Cardiac fibroblast (primary cell): ENCODE results near the gene WASHC4.

Experiments used
- DNase-seq, 2 donors: peaks; one replicate each; pipeline versions ENCODE4 v3.0.0 to v3.0.0-alpha.2; 2010; ENCODE audit warnings: low read depth in 2 of 2
- H3K4me3 ChIP-seq, 2 donors: replicated peaks in 1 of 2; 1 replicate in 1 of 2; 2 replicates in 1 of 2; pipeline ENCODE4 v1.5.1; 2011; ENCODE audit warnings: low read depth in 2 of 2, low read length in 2 of 2, mild to moderate bottlenecking in 2 of 2, moderate library complexity in 1 of 2
- CTCF ChIP-seq: IDR thresholded peaks from one replicate; pipeline ENCODE4 v1.5.1; 2011; ENCODE audit warnings: low read depth, mild to moderate bottlenecking, low read length, inconsistent platforms

Gene WASHC4

GRCh38 chr12:105071981-105072380, 35.5 kb upstream of the WASHC4 start:
- H3K4me3 ChIP-seq: no peak overlapping the region
- TF ChIP-seq CTCF: no peak
- DNase-seq: no peak

- TF ChIP-seq CTCF: no peak
- no peak for DNase-seq
- no peak overlapping the region for H3K4me3 ChIP-seq
Measured at GRCh38 chr12:105072888-105073488, 34.5 kb upstream of the WASHC4 start.

- TF ChIP-seq CTCF: no peak
- peak; percentile 77 to 78 for DNase-seq
- no peak overlapping the region for H3K4me3 ChIP-seq
Measured at GRCh38 chr12:105076098-105076497, 31.4 kb upstream of the WASHC4 start.

GRCh38 chr12:105076913-105077312, 30.6 kb upstream of the WASHC4 start:
- no peak overlapping the region for H3K4me3 ChIP-seq
- DNase-seq: no peak
- TF ChIP-seq CTCF: no peak

- TF ChIP-seq CTCF: no peak
- DNase-seq: peak in 1 of 2 donors; percentile 55
- H3K4me3 ChIP-seq: no peak overlapping the region
Measured at GRCh38 chr12:105077435-105077834, 30.1 kb upstream of the WASHC4 start.

GRCh38 chr12:105078712-105079570, 28.6 kb upstream of the WASHC4 start:
- no peak for DNase-seq
- no peak for TF ChIP-seq CTCF
- no peak overlapping the region for H3K4me3 ChIP-seq
